HepG2 (cell line): ENCODE data around the gene DHRS13. TPM values are rescaled to one million over a fixed set of nuclear protein-coding genes. Genes with fewer than 3 reads are reported as not detected.

Experiments used
- AHR ChIP-seq: IDR thresholded peaks from 2 replicates; pipeline ENCODE4 v1.6.1; 2018; ENCODE audit warnings: missing genetic modification reagents, missing compliant biosample characterization
- ATF1 ChIP-seq: IDR thresholded peaks from 2 replicates; pipeline ENCODE4 v1.6.1; 2016; ENCODE audit warnings: mild to moderate bottlenecking, control low read depth
- BCL6 ChIP-seq: IDR thresholded peaks from 2 replicates; pipeline ENCODE4 v1.6.1; 2016; ENCODE audit warnings: missing genetic modification reagents, missing compliant biosample characterization
- CBFB ChIP-seq: sonication (generic); formaldehyde crosslinking; IDR thresholded peaks from 2 replicates; pipeline ENCODE4 v1.4.0; 2020; ENCODE audit warnings: missing genetic modification reagents
- DR1 ChIP-seq: sonication (generic); formaldehyde crosslinking; IDR thresholded peaks from 2 replicates; pipeline ENCODE4 v1.8.0; 2021; ENCODE audit warnings: mild to moderate bottlenecking, missing genetic modification reagents, inconsistent platforms
- SP1 ChIP-seq, 2 experiments: fragments of 450-650 bp in 1 of 2; sonication (generic) in 1 of 2; formaldehyde crosslinking in 1 of 2; IDR thresholded peaks; 2 replicates each; pipeline versions ENCODE4 v1.4.0 to v1.6.1; 2016 to 2020; ENCODE audit warnings: missing genetic modification reagents in 1 of 2
- TEF ChIP-seq: sonication (generic); formaldehyde crosslinking; IDR thresholded peaks from 2 replicates; pipeline ENCODE4 v1.5.0; 2020; ENCODE audit warnings: missing genetic modification reagents
- THYN1 ChIP-seq: sonication (generic); formaldehyde crosslinking; IDR thresholded peaks from 2 replicates; pipeline ENCODE4 v1.8.1; 2023; ENCODE audit warnings: low read depth, mild to moderate bottlenecking, moderate library complexity, missing genetic modification reagents, borderline replicate concordance
- ZBTB40 ChIP-seq, 2 experiments: fragments of 450-650 bp in 1 of 2; sonication (generic) in 1 of 2; formaldehyde crosslinking in 1 of 2; IDR thresholded peaks; 2 replicates each; pipeline versions ENCODE4 v1.6.1 to v1.8.0; 2016 to 2022; ENCODE audit warnings: antibody characterized with exemption in 1 of 2, mild to moderate bottlenecking in 1 of 2, missing genetic modification reagents in 1 of 2
- ZNF280B ChIP-seq: sonication (generic); formaldehyde crosslinking; IDR thresholded peaks from 2 replicates; pipeline ENCODE4 v1.5.0; 2020; ENCODE audit warnings: missing genetic modification reagents, mild to moderate bottlenecking, borderline replicate concordance
- ZNF282 ChIP-seq: fragments of 450-650 bp; IDR thresholded peaks from 2 replicates; pipeline ENCODE4 v1.6.1; 2018; ENCODE audit not compliant: partially characterized antibody
- ZNF441 ChIP-seq: sonication (generic); formaldehyde crosslinking; IDR thresholded peaks from 2 replicates; pipeline ENCODE4 v1.7.0; 2021; ENCODE audit warnings: missing genetic modification reagents, borderline replicate concordance
- ZNF446 ChIP-seq: sonication (generic); formaldehyde crosslinking; IDR thresholded peaks from 2 replicates; pipeline ENCODE4 v1.5.0; 2020; ENCODE audit warnings: mild to moderate bottlenecking, missing genetic modification reagents
- ZNF605 ChIP-seq: sonication (generic); formaldehyde crosslinking; IDR thresholded peaks from 2 replicates; pipeline ENCODE4 v1.8.0; 2022; ENCODE audit warnings: mild to moderate bottlenecking, missing genetic modification reagents
- ZNF607 ChIP-seq: sonication (generic); formaldehyde crosslinking; IDR thresholded peaks from 2 replicates; pipeline ENCODE4 v1.5.1; 2020; ENCODE audit warnings: missing genetic modification reagents, mild to moderate bottlenecking, borderline replicate concordance
- ZZZ3 ChIP-seq: sonication (generic); formaldehyde crosslinking; IDR thresholded peaks from 2 replicates; pipeline ENCODE4 v1.4.0; 2020; ENCODE audit warnings: missing genetic modification reagents, mild to moderate bottlenecking, borderline replicate concordance
- polyA plus RNA-seq, 8 experiments: library from polyadenylated mRNA; depleted of rRNA in 3 of 8; stranded (reverse) in 7 of 8; unstranded in 1 of 8; fragments of >200 nt; fragmentation: Illumina TruSeq in 4 of 8; extraction: Trizol in 4 of 8; gene quantifications; 2 replicates each; pipeline versions ENCODE4 v1.2.1 to v1.2.3, GENCODE V29; 2011 to 2016; ENCODE audit warnings: low read depth in 4 of 8, missing spikeins in 1 of 8, mixed read lengths in 1 of 8; ENCODE audit not compliant: insufficient read depth in 1 of 8
- total RNA-seq, 5 experiments: library from RNA; depleted of rRNA; stranded (reverse); fragments of >200 nt; fragmentation: Illumina TruSeq; extraction: Trizol; gene quantifications; 2 replicates each; pipeline ENCODE4 v1.2.3, GENCODE V29; 2016; ENCODE audit warnings: low read depth in 1 of 5

The DHRS13 gene
- total and polyA plus RNA-seq, 2 of the 13 experiments (the other 11 are each of a cell fraction or from before 2014, with no cell fraction given): 11.8 to 12.6 TPM

- TF ChIP-seq ZBTB40 (IDR thresholded peaks at IDR 0.05): no peak
- TF ChIP-seq ZBTB40 (CRISPR knock-in tag; IDR thresholded peaks at IDR 0.05): peak; percentile 53; the same call in 1 of the 2 replicates
- TF ChIP-seq ZNF605: no peak
- peak; percentile 32; the same call in 1 of the 2 replicates for TF ChIP-seq BCL6 (CRISPR knock-in tag)
- TF ChIP-seq ATF1 (CRISPR knock-in tag): no peak
- TF ChIP-seq TEF (CRISPR knock-in tag): no peak
- peak; percentile 85; the same call in 1 of the 2 replicates for TF ChIP-seq ZZZ3 (CRISPR knock-in tag)
- TF ChIP-seq ZNF280B (CRISPR knock-in tag): 0 out of 2 replicates have a peak, but pooled peaks have one; percentile 58
- no peak for TF ChIP-seq ZNF282
- no peak for TF ChIP-seq SP1 (IDR thresholded peaks at IDR 0.05)
- peak; percentile 86 for TF ChIP-seq SP1 (CRISPR knock-in tag; IDR thresholded peaks at IDR 0.05)
- TF ChIP-seq DR1: peak; percentile 55; the same call in 1 of the 2 replicates
- no peak for TF ChIP-seq THYN1 (CRISPR knock-in tag)
- TF ChIP-seq ZNF607 (CRISPR knock-in tag): no peak
- no peak for TF ChIP-seq ZNF446 (CRISPR knock-in tag)
- TF ChIP-seq CBFB (CRISPR knock-in tag): peak; percentile 80; the same call in 1 of the 2 replicates
- peak; percentile 33; the same call in 1 of the 2 replicates for TF ChIP-seq ZNF441
- peak; percentile 94 for TF ChIP-seq AHR (CRISPR knock-in tag)
Observed at GRCh38 chr17:28902819-28903545, at the start of gene DHRS13 (continued).
